Neural progenitor cell (in vitro differentiated cells): ENCODE data around the gene PCDH18. TPM values are rescaled to one million over a fixed set of nuclear protein-coding genes. Genes with fewer than 3 reads are reported as not detected.
"Not testable (repeated sequence)": the region's sequence is repeated elsewhere in the genome, so short reads cannot be mapped to it uniquely, and the experiment has no call there.

ENCODE experiments used
- DNase-seq: peaks from one replicate; pipeline ENCODE4 v3.0.0-alpha.2; 2016; ENCODE audit warnings: low spot score
- H2AFZ ChIP-seq: fragments of 200-600 bp; sonication (generic); replicated peaks from 2 replicates; pipeline ENCODE4 v1.6.1; 2016; ENCODE audit warnings: antibody characterized with exemption
- H3F3A ChIP-seq: fragments of 200-600 bp; sonication (generic); 2 replicates; pipeline ENCODE4 v1.6.1; 2016; ENCODE audit warnings: antibody characterized with exemption, low read depth
- H3K27ac ChIP-seq: fragments of 200-600 bp; sonication (generic); 2 replicates; pipeline ENCODE4 v1.5.1; 2016; ENCODE audit warnings: mild to moderate bottlenecking
- H3K27me3 ChIP-seq: fragments of 200-600 bp; sonication (generic); 2 replicates; pipeline ENCODE4 v1.6.1; 2016; ENCODE audit warnings: mild to moderate bottlenecking, moderate library complexity
- H3K36me3 ChIP-seq: fragments of 200-600 bp; sonication (generic); 2 replicates; pipeline ENCODE4 v1.5.1; 2016
- H3K4me1 ChIP-seq: fragments of 200-600 bp; sonication (generic); 2 replicates; pipeline ENCODE4 v1.6.1; 2016; ENCODE audit warnings: mixed run types
- H3K4me2 ChIP-seq: fragments of 200-600 bp; sonication (generic); 2 replicates; pipeline ENCODE4 v1.6.1; 2016
- H3K4me3 ChIP-seq: fragments of 200-600 bp; sonication (generic); 2 replicates; pipeline ENCODE4 v1.5.1; 2016
- H3K79me2 ChIP-seq: fragments of 200-600 bp; sonication (generic); 2 replicates; pipeline ENCODE4 v1.6.1; 2016; ENCODE audit warnings: low read depth
- H3K9ac ChIP-seq: fragments of 200-600 bp; sonication (generic); 2 replicates; pipeline ENCODE4 v1.6.1; 2016
- H3K9me3 ChIP-seq: fragments of 200-600 bp; sonication (generic); 2 replicates; pipeline ENCODE4 v1.5.1; 2016; ENCODE audit warnings: low read depth
- H4K20me1 ChIP-seq: fragments of 200-600 bp; sonication (generic); 2 replicates; pipeline ENCODE4 v1.6.1; 2016; ENCODE audit warnings: low read depth
- H3K27ac Mint-ChIP-seq: 3 replicates; pipeline ENCODE4 v1.8.0; 2021; ENCODE audit warnings: mixed read lengths
- H3K27me3 Mint-ChIP-seq: 2 replicates; pipeline ENCODE4 v1.8.0; 2022; ENCODE audit warnings: low read depth, mild to moderate bottlenecking, inconsistent platforms, moderate library complexity, mixed read lengths; ENCODE audit not compliant: insufficient read depth
- H3K36me3 Mint-ChIP-seq: 3 replicates; pipeline ENCODE4 v1.8.0; 2021; ENCODE audit warnings: mixed read lengths
- H3K4me1 Mint-ChIP-seq: 3 replicates; pipeline ENCODE4 v1.8.0; 2021; ENCODE audit warnings: mixed read lengths
- H3K4me3 Mint-ChIP-seq: 3 replicates; pipeline ENCODE4 v1.8.0; 2021; ENCODE audit warnings: mild to moderate bottlenecking, moderate library complexity, mixed read lengths
- H3K9me3 Mint-ChIP-seq: 3 replicates; pipeline ENCODE4 v1.8.0; 2020; ENCODE audit warnings: mixed read lengths
- CTCF ChIP-seq: fragments of 200-600 bp; sonication (generic); IDR thresholded peaks from 2 replicates; pipeline ENCODE4 v1.5.1; 2017; ENCODE audit warnings: antibody characterized with exemption, mild to moderate bottlenecking
- EZH2 ChIP-seq: fragments of 200-600 bp; sonication (generic); IDR thresholded peaks from 2 replicates; pipeline ENCODE4 v1.6.1; 2017; ENCODE audit warnings: antibody characterized with exemption, mild to moderate bottlenecking, moderate library complexity
- EZH2phosphoT487 ChIP-seq: fragments of 200-600 bp; sonication (generic); IDR thresholded peaks from 2 replicates; pipeline ENCODE4 v1.6.1; 2017; ENCODE audit warnings: antibody characterized with exemption
- total RNA-seq: library from RNA; depleted of rRNA; stranded (reverse); fragments of >200 nt; gene quantifications from 2 replicates; pipeline ENCODE4 v1.2.3, GENCODE V29; 2015; ENCODE audit warnings: low replicate concordance

Gene PCDH18
- total RNA-seq, 1 donor from 2014 or later: 220 TPM

GRCh38 chr4:137540356-137540755 is 8.1 kb upstream of the PCDH18 start:
- peaks cover 3% of the 10 kb centered on the region for H3K79me2 ChIP-seq
- H3K4me1 Mint-ChIP-seq: peaks cover 47% of the 10 kb centered on the region
- no peak overlapping the region for H2AFZ ChIP-seq
- no peak for DNase-seq
- no peak overlapping the region for H3K27ac ChIP-seq
- H3K4me1 ChIP-seq: peaks cover 87% of the 10 kb centered on the region
- H3K4me3 ChIP-seq: no peak overlapping the region
- no peak overlapping the region for H3K4me3 Mint-ChIP-seq
- H3K9me3 Mint-ChIP-seq: peaks cover 20% of the 10 kb centered on the region
- no peaks in the 10 kb centered on the region for H4K20me1 ChIP-seq
- H3K36me3 Mint-ChIP-seq: peaks cover 5% of the 10 kb centered on the region
- H3K9ac ChIP-seq: no peak overlapping the region
- no peak overlapping the region for H3K27ac Mint-ChIP-seq
- H3F3A ChIP-seq: peaks cover 76% of the 10 kb centered on the region
- TF ChIP-seq EZH2phosphoT487: no peak
- TF ChIP-seq CTCF: no peak
- no peak for TF ChIP-seq EZH2
- H3K36me3 ChIP-seq: no peaks in the 10 kb centered on the region
- no peak overlapping the region for H3K4me2 ChIP-seq
- H3K27me3 ChIP-seq: no peaks in the 10 kb centered on the region
- H3K27me3 Mint-ChIP-seq: no peaks in the 10 kb centered on the region
- H3K9me3 ChIP-seq: no peaks in the 10 kb centered on the region

- H3K4me3 ChIP-seq: no peak overlapping the region
- peaks cover 5% of the 10 kb centered on the region for H3K36me3 Mint-ChIP-seq
- peaks cover 76% of the 10 kb centered on the region for H3F3A ChIP-seq
- no peak overlapping the region for H3K4me3 Mint-ChIP-seq
- H4K20me1 ChIP-seq: no peaks in the 10 kb centered on the region
- no peaks in the 10 kb centered on the region for H3K9me3 ChIP-seq
- H3K4me2 ChIP-seq: no peak overlapping the region
- no peak overlapping the region for H3K27ac Mint-ChIP-seq
- TF ChIP-seq EZH2phosphoT487 (no peak), CTCF (no peak), EZH2 (no peak)
- H3K9ac ChIP-seq: no peak overlapping the region
- peaks cover 87% of the 10 kb centered on the region for H3K4me1 ChIP-seq
- no peaks in the 10 kb centered on the region for H3K27me3 ChIP-seq
- peaks cover 52% of the 10 kb centered on the region for H3K4me1 Mint-ChIP-seq
- no peak for DNase-seq
- no peaks in the 10 kb centered on the region for H3K36me3 ChIP-seq
- H3K27ac ChIP-seq: peak overlapping the region; percentile 30
- H3K79me2 ChIP-seq: peaks cover 3% of the 10 kb centered on the region
- H3K9me3 Mint-ChIP-seq: peaks cover 20% of the 10 kb centered on the region
- no peaks in the 10 kb centered on the region for H3K27me3 Mint-ChIP-seq
- H2AFZ ChIP-seq: no peak overlapping the region
Measured at GRCh38 chr4:137538526-137538925, 6.2 kb upstream of the PCDH18 start.

- not testable (repeated sequence) for H3K27ac Mint-ChIP-seq
- peaks cover 48% of the 10 kb centered on the region for H3K4me1 Mint-ChIP-seq
Measured at GRCh38 chr4:137537807-137538206, 5.5 kb upstream of the PCDH18 start.

GRCh38 chr4:137536789-137537561 is 4.7 kb upstream of the PCDH18 start:
- TF ChIP-seq EZH2 (no peak), EZH2phosphoT487 (no peak), CTCF (no peak)
- no peak overlapping the region for H3K4me3 ChIP-seq

More at GRCh38 chr4:137537807-137538206, 5.5 kb upstream of the PCDH18 start:
- not testable (repeated sequence) for H3K4me3 ChIP-seq, DNase-seq, H3K4me3 Mint-ChIP-seq, H3K4me2 ChIP-seq, H3K36me3 ChIP-seq, H3K9ac ChIP-seq, H3K9me3 ChIP-seq, H3K27me3 Mint-ChIP-seq, H3K36me3 Mint-ChIP-seq, H2AFZ ChIP-seq, H3K79me2 ChIP-seq, H4K20me1 ChIP-seq, H3K27me3 ChIP-seq
- Histone ChIP-seq H3K4me1 (peaks cover 87% of the 10 kb centered on the region), H3F3A (peaks cover 76% of the 10 kb centered on the region), H3K27ac (peak overlapping the region; percentile 99)
- peaks cover 20% of the 10 kb centered on the region for H3K9me3 Mint-ChIP-seq

More at GRCh38 chr4:137536789-137537561, 4.7 kb upstream of the PCDH18 start:
- no peaks in the 10 kb centered on the region for H3K27me3 ChIP-seq
- no peak overlapping the region for H2AFZ ChIP-seq
- H3K27me3 Mint-ChIP-seq: no peaks in the 10 kb centered on the region
- no peaks in the 10 kb centered on the region for H3K36me3 ChIP-seq
- H3K4me2 ChIP-seq: peak overlapping the region; percentile 32
- H3K9me3 Mint-ChIP-seq: peaks cover 20% of the 10 kb centered on the region
- no peak for DNase-seq
- no peaks in the 10 kb centered on the region for H4K20me1 ChIP-seq
- peaks cover 5% of the 10 kb centered on the region for H3K36me3 Mint-ChIP-seq
- H3K27ac ChIP-seq: peak overlapping the region; percentile 99
- H3K4me1 ChIP-seq: peaks cover 81% of the 10 kb centered on the region
- H3K9me3 ChIP-seq: no peaks in the 10 kb centered on the region
- no peak overlapping the region for H3K9ac ChIP-seq
- H3F3A ChIP-seq: peaks cover 75% of the 10 kb centered on the region
- no peak overlapping the region for H3K27ac Mint-ChIP-seq
- H3K79me2 ChIP-seq: peaks cover 4% of the 10 kb centered on the region
- H3K4me1 Mint-ChIP-seq: peaks cover 40% of the 10 kb centered on the region
- no peak overlapping the region for H3K4me3 Mint-ChIP-seq
